ENCODE data around the gene SZT2.

SZT2 gene

GRCh38 chr1:43415901-43416300 lies 26.2 kb downstream of the SZT2 start:
- TF ChIP-seq CTCF (conservative IDR thresholded peaks at IDR 0.05; ENCODE audit: low read depth, low read length): no peak
- no peak overlapping the region for H3K4me3 ChIP-seq (ENCODE audit: low read length)
- DNase-seq (ENCODE audit: low read depth): no peak

- no peak for DNase-seq (ENCODE audit: low read depth)
- H3K4me3 ChIP-seq (ENCODE audit: low read length): no peak overlapping the region
- TF ChIP-seq CTCF (conservative IDR thresholded peaks at IDR 0.05; ENCODE audit: low read depth, low read length): no peak
These were observed 29.2 kb downstream of the SZT2 start for GRCh38 chr1:43418858-43419257.

- no peak overlapping the region for H3K4me3 ChIP-seq (ENCODE audit: low read length)
- no peak for DNase-seq (ENCODE audit: low read depth)
- TF ChIP-seq CTCF (conservative IDR thresholded peaks at IDR 0.05; ENCODE audit: low read depth, low read length): no peak
These were observed 30.1 kb downstream of the SZT2 start for GRCh38 chr1:43419627-43420425.

- no peak for DNase-seq (ENCODE audit: low read depth)
- no peak overlapping the region for H3K4me3 ChIP-seq (ENCODE audit: low read length)
- TF ChIP-seq CTCF (conservative IDR thresholded peaks at IDR 0.05; ENCODE audit: low read depth, low read length): no peak
These were observed 31.2 kb downstream of the SZT2 start for GRCh38 chr1:43420874-43421273.

GRCh38 chr1:43421396-43421795 lies 31.7 kb downstream of the SZT2 start:
- no peak overlapping the region for H3K4me3 ChIP-seq (ENCODE audit: low read length)
- DNase-seq (ENCODE audit: low read depth): no peak
- TF ChIP-seq CTCF (conservative IDR thresholded peaks at IDR 0.05; ENCODE audit: low read depth, low read length): no peak

GRCh38 chr1:43421976-43422750 lies 32.5 kb downstream of the SZT2 start:
- TF ChIP-seq CTCF (conservative IDR thresholded peaks at IDR 0.05; ENCODE audit: low read depth, low read length): no peak
- no peak for DNase-seq (ENCODE audit: low read depth)
- H3K4me3 ChIP-seq (ENCODE audit: low read length): no peak overlapping the region

All from retinal pigment epithelial cell (primary cell).